Astrocyte (in vitro differentiated cells and primary cell): Measurements from ENCODE around the gene DAGLA.

ENCODE experiments used
- EZH2 ChIP-seq: IDR thresholded peaks from 2 replicates; pipeline ENCODE4 v1.6.1; 2012; ENCODE audit warnings: mild to moderate bottlenecking, low read length, inconsistent platforms; ENCODE audit not compliant: insufficient read depth
- TF ChIP-seq, protein P1 (sequence below): IDR thresholded peaks from 2 replicates; pipeline ENCODE4 v1.5.1; 2011; ENCODE audit warnings: low read depth, mild to moderate bottlenecking, inconsistent platforms, low read length, moderate library complexity; ENCODE audit not compliant: insufficient read depth

DNA sequence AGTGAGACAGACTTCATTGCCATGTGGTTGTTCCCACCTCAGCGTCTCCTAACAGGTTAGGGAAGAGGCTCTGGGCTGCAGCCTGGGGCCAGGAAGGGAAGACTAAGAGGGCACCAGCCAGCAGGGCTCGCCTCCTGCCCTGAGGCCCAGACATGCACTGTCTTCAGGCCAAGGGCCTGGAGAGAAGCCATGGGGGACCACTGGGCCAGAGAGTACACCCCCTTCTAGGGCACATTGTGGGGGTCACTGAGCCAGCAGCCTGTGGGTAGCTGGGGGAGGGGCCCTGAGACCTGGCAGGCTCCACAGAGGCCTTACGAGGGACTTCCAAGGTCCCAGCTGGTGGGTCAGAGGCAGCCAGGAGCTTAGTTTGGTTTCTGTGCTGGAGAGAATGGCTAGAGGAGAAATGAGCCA lies 47.2 kb downstream of the DAGLA start:
- TF ChIP-seq, protein P1, sequence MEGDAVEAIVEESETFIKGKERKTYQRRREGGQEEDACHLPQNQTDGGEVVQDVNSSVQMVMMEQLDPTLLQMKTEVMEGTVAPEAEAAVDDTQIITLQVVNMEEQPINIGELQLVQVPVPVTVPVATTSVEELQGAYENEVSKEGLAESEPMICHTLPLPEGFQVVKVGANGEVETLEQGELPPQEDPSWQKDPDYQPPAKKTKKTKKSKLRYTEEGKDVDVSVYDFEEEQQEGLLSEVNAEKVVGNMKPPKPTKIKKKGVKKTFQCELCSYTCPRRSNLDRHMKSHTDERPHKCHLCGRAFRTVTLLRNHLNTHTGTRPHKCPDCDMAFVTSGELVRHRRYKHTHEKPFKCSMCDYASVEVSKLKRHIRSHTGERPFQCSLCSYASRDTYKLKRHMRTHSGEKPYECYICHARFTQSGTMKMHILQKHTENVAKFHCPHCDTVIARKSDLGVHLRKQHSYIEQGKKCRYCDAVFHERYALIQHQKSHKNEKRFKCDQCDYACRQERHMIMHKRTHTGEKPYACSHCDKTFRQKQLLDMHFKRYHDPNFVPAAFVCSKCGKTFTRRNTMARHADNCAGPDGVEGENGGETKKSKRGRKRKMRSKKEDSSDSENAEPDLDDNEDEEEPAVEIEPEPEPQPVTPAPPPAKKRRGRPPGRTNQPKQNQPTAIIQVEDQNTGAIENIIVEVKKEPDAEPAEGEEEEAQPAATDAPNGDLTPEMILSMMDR, result no peak
- no peak for TF ChIP-seq EZH2
